SK-N-MC (cell line): Measurements from ENCODE around the gene RNASE2.
A peak's percentile ranks its signal among the peaks of the same experiment; 100 is the strongest.
"Not testable (repeated sequence)": the region's sequence is repeated elsewhere in the genome, so short reads cannot be mapped to it uniquely, and the experiment has no call there.

Experiments used
- DNase-seq: peaks from one replicate; pipeline ENCODE4 v3.0.0-alpha.2; 2011; ENCODE audit warnings: low read depth, low spot score
- H3K27ac ChIP-seq: fragments of 200-600 bp; sonication (generic); 2 replicates; pipeline ENCODE4 v1.5.1; 2016; ENCODE audit warnings: mixed run types
- H3K36me3 ChIP-seq: fragments of 200-600 bp; sonication (generic); 2 replicates; pipeline ENCODE4 v1.6.1; 2017; ENCODE audit warnings: antibody characterized with exemption, low read length, mixed read lengths; ENCODE audit not compliant: insufficient read depth
- H3K4me3 ChIP-seq: fragments of 200-600 bp; sonication (generic); 2 replicates; pipeline ENCODE4 v1.5.1; 2016
- H3K9ac ChIP-seq: fragments of 200-600 bp; sonication (generic); 2 replicates; pipeline ENCODE4 v1.8.0; 2017; ENCODE audit warnings: mixed run types, mixed read lengths; ENCODE audit not compliant: insufficient read length
- H3K9me3 ChIP-seq: fragments of 200-600 bp; sonication (generic); 2 replicates; pipeline ENCODE4 v1.6.1; 2017; ENCODE audit warnings: low read depth, mild to moderate bottlenecking, antibody characterized with exemption, low read length, moderate library complexity, mixed read lengths
- EZH2 ChIP-seq: fragments of 200-600 bp; sonication (generic); IDR thresholded peaks from one replicate; pipeline ENCODE4 v1.6.1; 2017; ENCODE audit warnings: antibody characterized with exemption
- FOXP2 ChIP-seq: optimal IDR thresholded peaks from 2 replicates; pipeline ENCODE3; 2011; ENCODE audit warnings: mild to moderate bottlenecking, moderate library complexity; ENCODE audit not compliant: insufficient read depth; ENCODE audit errors: extremely low read length, control extremely low read depth
- POLR2AphosphoS5 ChIP-seq: IDR thresholded peaks from 2 replicates; pipeline ENCODE4 v1.6.1; 2012; ENCODE audit warnings: mild to moderate bottlenecking, low read depth, low read length, borderline replicate concordance

The RNASE2 gene

GRCh38 chr14:20980906-20981305 is 25.6 kb downstream of the RNASE2 start:
- Histone ChIP-seq H3K36me3 (no peaks in the 10 kb centered on the region), H3K4me3 (no peak overlapping the region), H3K9me3 (no peaks in the 10 kb centered on the region), H3K9ac (no peak overlapping the region), H3K27ac (no peak overlapping the region)
- no peak for TF ChIP-seq FOXP2
- no peak for TF ChIP-seq POLR2AphosphoS5
- no peak for TF ChIP-seq EZH2
- no peak for DNase-seq

DNA sequence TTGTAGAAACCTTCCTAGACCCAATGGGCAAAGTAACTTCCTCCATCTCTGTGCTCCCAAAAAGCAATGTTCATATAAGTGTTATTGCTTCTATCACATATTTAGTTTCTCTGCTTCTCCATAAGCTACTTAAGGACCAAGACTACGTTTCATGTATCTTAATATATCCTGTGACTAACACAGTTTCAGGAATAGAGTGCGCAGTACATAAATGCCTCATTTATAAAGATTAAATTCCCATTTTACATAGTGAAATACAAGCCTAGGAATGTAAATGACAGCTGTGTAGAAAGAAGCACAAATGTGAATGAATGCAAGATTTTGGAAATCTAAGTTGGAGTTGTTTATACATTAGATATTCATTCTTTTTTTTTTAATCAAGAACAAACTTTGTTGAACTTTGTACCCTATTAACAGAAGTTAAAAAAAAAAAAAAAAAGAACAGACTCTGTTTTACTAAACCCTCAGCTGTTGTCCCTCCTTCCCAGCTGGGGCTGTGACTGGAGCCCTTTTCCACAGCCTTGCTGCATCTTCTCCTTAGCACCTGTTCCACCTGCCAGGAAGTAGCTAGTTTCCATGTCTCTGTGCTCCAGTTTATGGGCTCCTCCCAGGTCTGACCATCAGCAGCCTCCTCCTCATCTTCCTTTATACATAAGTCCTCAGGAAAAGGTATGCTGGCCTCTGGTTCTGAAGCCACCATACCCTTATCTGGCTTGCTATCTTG is 27.5 kb downstream of the RNASE2 start:
- TF ChIP-seq EZH2 (no peak), FOXP2 (no peak), POLR2AphosphoS5 (no peak)
- H3K9me3 ChIP-seq = no peaks in the 10 kb centered on the region
- no peak overlapping the region for H3K4me3 ChIP-seq
- H3K36me3 ChIP-seq = no peaks in the 10 kb centered on the region
- no peak overlapping the region for H3K9ac ChIP-seq
- DNase-seq = no peak
- H3K27ac ChIP-seq = no peak overlapping the region

DNA sequence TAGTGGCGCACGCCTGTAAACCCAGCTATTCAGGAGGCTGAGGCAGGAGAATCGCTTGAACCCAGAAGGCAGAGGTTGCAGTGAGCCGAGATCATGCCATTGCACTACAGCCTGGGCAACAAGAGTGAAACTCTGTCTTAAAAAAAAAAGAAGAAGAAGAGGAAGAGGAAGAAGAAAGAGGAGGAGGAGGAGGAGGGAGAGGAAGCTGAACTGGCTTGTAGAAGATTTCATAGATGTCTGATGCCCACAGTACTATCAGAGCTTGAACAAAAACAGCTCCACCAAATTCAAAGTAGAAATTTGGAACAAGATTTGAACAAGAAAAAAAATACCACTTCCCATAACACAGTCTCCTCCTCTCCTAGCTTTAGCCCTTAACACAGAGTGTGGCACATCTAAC is 30.4 kb downstream of the RNASE2 start:
- not testable (repeated sequence) for H3K27ac ChIP-seq, H3K4me3 ChIP-seq, DNase-seq, H3K9ac ChIP-seq, H3K9me3 ChIP-seq, H3K36me3 ChIP-seq

- no peaks in the 10 kb centered on the region for H3K9me3 ChIP-seq
- H3K36me3 ChIP-seq = peaks cover 2% of the 10 kb centered on the region
- H3K27ac ChIP-seq = no peak overlapping the region
- DNase-seq = no peak
- TF ChIP-seq EZH2 (no peak), POLR2AphosphoS5 (no peak)
- H3K4me3 ChIP-seq = no peak overlapping the region
- no peak overlapping the region for H3K9ac ChIP-seq
Observed at GRCh38 chr14:20986811-20987210, 31.5 kb downstream of the RNASE2 start.

- Histone ChIP-seq H3K9me3 (no peaks in the 10 kb centered on the region), H3K4me3 (peak overlapping the region; percentile 73), H3K9ac (peak overlapping the region; percentile 74), H3K27ac (peak overlapping the region; percentile 83), H3K36me3 (peaks cover 21% of the 10 kb centered on the region)
- no peak for TF ChIP-seq POLR2AphosphoS5
- TF ChIP-seq EZH2 = no peak
- no peak for TF ChIP-seq FOXP2
- no peak for DNase-seq
Observed at GRCh38 chr14:20988717-20989470, 33.6 kb downstream of the RNASE2 start.

GRCh38 chr14:20989471-20989786 is 34.1 kb downstream of the RNASE2 start:
- no peaks in the 10 kb centered on the region for H3K9me3 ChIP-seq
- peak overlapping the region; percentile 74 for H3K9ac ChIP-seq
- peak overlapping the region; percentile 83 for H3K27ac ChIP-seq
- TF ChIP-seq EZH2 (no peak), POLR2AphosphoS5 (peak; percentile 42; the same call in 1 of the 2 replicates), FOXP2 (no peak)
- H3K4me3 ChIP-seq = peak overlapping the region; percentile 97
- peaks cover 26% of the 10 kb centered on the region for H3K36me3 ChIP-seq
- no peak for DNase-seq

GRCh38 chr14:20989787-20990600 is 34.7 kb downstream of the RNASE2 start, which contains the start of gene METTL17:
Gene METTL17, plus strand, starts transcription at chr14:20989980. Its CDS starts 23 bp downstream, at chr14:20990003.
- DNase-seq = peak; percentile 94
- H3K27ac ChIP-seq = peak within 1 kb of the TSS; percentile 83
- H3K9ac ChIP-seq = peak within 1 kb of the TSS; percentile 84
- no peaks in the 10 kb centered on the region for H3K9me3 ChIP-seq
- peak within 1 kb of the TSS; percentile 97 for H3K4me3 ChIP-seq
- peaks cover 32% of the 10 kb centered on the region for H3K36me3 ChIP-seq
- TF ChIP-seq EZH2 = no peak
- peak; percentile 76; the same call in 1 of the 2 replicates for TF ChIP-seq POLR2AphosphoS5
- no peak for TF ChIP-seq FOXP2

GRCh38 chr14:20996521-20996920 is 41.2 kb downstream of the RNASE2 start:
- Histone ChIP-seq H3K4me3 (no peak overlapping the region), H3K36me3 (peaks cover 51% of the 10 kb centered on the region), H3K27ac (no peak overlapping the region), H3K9me3 (no peaks in the 10 kb centered on the region), H3K9ac (no peak overlapping the region)
- no peak for DNase-seq
- TF ChIP-seq FOXP2 (no peak), POLR2AphosphoS5 (no peak), EZH2 (no peak)
